Measurements from ENCODE around the gene TSPAN15.

TSPAN15 gene

GRCh38 chr10:69439350-69439739 lies 11.9 kb upstream of the TSPAN15 start:
- peak overlapping the region; percentile 60 for H3K27ac ChIP-seq
- no peak for TF ChIP-seq CTCF (conservative IDR thresholded peaks at IDR 0.05)

GRCh38 chr10:69439813-69440506 lies 11.3 kb upstream of the TSPAN15 start:
- H3K27ac ChIP-seq, result peak overlapping the region; percentile 60; the same call in 1 of the 2 replicates
- TF ChIP-seq CTCF (conservative IDR thresholded peaks at IDR 0.05), result no peak

GRCh38 chr10:69443354-69443753 lies 7.9 kb upstream of the TSPAN15 start:
- TF ChIP-seq CTCF (conservative IDR thresholded peaks at IDR 0.05), result no peak
- no peak overlapping the region for H3K27ac ChIP-seq

- no peak overlapping the region for H3K27ac ChIP-seq
These were observed 6.2 kb upstream of the TSPAN15 start for GRCh38 chr10:69445041-69445440.

GRCh38 chr10:69446229-69446628 lies 5.0 kb upstream of the TSPAN15 start:
- peak overlapping the region; percentile 70 for H3K27ac ChIP-seq
- no peak for TF ChIP-seq CTCF (conservative IDR thresholded peaks at IDR 0.05)

More at GRCh38 chr10:69445041-69445440, 6.2 kb upstream of the TSPAN15 start:
- TF ChIP-seq CTCF (conservative IDR thresholded peaks at IDR 0.05), result no peak

- TF ChIP-seq CTCF (conservative IDR thresholded peaks at IDR 0.05), result no peak
- peak overlapping the region; percentile 70 for H3K27ac ChIP-seq
These were observed 4.6 kb upstream of the TSPAN15 start for GRCh38 chr10:69446650-69447151.

GRCh38 chr10:69449841-69450240 lies 1.4 kb upstream of the TSPAN15 start:
- peak; percentile 39 for TF ChIP-seq CTCF (conservative IDR thresholded peaks at IDR 0.05)
- H3K27ac ChIP-seq, result peak overlapping the region; percentile 74; the same call in 1 of the 2 replicates

GRCh38 chr10:69450395-69450794 lies 870 bp upstream of the TSPAN15 start:
- peak overlapping the region; percentile 74 for H3K27ac ChIP-seq

Measured in VCaP (cell line).